ENCODE results near the gene MCL1.
"Not testable (repeated sequence)": the region's sequence is repeated elsewhere in the genome, so short reads cannot be mapped to it uniquely, and the experiment has no call there.

GRCh38 chr1:150580966-150581365 is 1.6 kb upstream of the MCL1 start:
- TF ChIP-seq EZH2 (IDR thresholded peaks at IDR 0.05; ENCODE audit: low read depth, unreplicated experiment); CTCF (conservative IDR thresholded peaks at IDR 0.05; ENCODE audit: low read depth in 2 of 2); POLR2AphosphoS5 (IDR thresholded peaks at IDR 0.05; ENCODE audit: low read depth); STAT1 (IDR thresholded peaks at IDR 0.05; ENCODE audit: unreplicated experiment); EZH2phosphoT487 (IDR thresholded peaks at IDR 0.05; ENCODE audit: unreplicated experiment); REST (IDR thresholded peaks at IDR 0.05; ENCODE audit: unreplicated experiment); ZNF114 (CRISPR knock-in tag; IDR thresholded peaks at IDR 0.05); ETS1 (IDR thresholded peaks at IDR 0.05); CREB1 (CRISPR knock-in tag; IDR thresholded peaks at IDR 0.05; ENCODE audit: low read depth); ZNF331 (CRISPR knock-in tag; IDR thresholded peaks at IDR 0.05; ENCODE audit: low read depth); JUNB (IDR thresholded peaks at IDR 0.05; ENCODE audit: unreplicated experiment); NANOG (IDR thresholded peaks at IDR 0.05; ENCODE audit: borderline replicate concordance): not testable (repeated sequence)

Data from GM23338 (cell line).